HuH-7.5 (cell line): ENCODE data around the gene ARHGEF3.

Experiments
- DNase-seq: peaks from one replicate; pipeline ENCODE4 v3.0.0; 2011; ENCODE audit warnings: low spot score

Gene ARHGEF3

DNA sequence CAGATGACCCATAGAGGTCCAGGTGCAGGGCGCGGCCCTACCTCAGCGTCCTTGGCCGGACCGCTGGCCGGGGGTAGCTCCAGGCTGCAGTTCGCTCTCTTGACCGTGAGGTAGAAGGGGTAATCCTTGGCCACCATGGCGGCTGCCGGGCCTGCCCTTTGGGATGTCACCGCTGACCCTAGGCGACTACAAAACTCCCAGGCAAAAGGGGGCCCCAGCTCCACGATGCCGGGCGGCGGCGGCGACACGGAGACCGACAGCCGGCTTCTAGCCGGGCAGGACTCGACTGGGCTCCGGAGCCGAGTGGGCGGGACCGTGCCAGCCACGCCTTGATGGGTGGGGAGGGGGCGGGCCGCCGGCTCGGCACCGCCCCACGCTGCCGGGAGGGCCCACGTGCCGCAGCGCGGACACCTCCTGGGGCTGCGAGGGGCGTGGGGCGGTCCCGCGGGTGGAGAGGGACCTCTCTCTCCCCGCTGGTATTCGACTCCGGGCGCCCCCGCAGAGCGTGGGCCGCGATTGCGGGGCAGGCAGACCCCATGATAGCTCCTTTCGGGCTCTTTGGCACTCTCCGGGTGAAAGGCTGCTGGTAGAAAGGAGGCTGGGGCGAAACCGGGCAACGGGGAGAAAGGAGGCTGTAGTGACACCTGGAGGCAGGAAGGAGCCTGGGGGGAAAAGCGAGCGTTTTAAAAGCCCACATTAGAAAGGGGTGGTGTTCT lies at the start of gene ARHGEF3:
Gene ARHGEF3, minus strand, starts transcription at position 288 of the 716 bp plus-strand sequence. Its CDS starts 151 bp downstream, at position 137.
- DNase-seq, result peak; percentile 41

- DNase-seq, result no peak
Measured at GRCh38 chr3:56849698-56850097, 47.9 kb upstream of the ARHGEF3 start.

DNA sequence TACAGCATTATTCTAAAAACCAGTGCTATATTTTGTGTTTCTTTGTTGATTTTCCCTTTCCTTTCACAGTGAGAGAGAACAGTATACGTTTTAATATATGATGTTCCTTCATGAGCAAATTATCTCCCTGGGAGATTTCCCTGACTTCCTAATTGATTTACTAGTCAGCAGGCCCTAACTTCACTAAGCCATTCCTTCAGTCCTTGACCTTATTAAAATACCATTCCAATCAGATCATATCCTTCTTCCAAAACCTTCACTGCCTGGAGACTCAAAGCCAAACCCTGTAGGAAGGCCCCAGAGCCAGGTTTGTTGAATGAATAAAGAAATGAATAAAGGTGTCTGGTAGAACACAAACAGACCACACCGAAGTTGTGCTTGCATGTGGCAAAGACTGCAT lies 43.8 kb upstream of the ARHGEF3 start:
- DNase-seq, result no peak

GRCh38 chr3:56844536-56844935 lies 42.8 kb upstream of the ARHGEF3 start:
- no peak for DNase-seq

DNA sequence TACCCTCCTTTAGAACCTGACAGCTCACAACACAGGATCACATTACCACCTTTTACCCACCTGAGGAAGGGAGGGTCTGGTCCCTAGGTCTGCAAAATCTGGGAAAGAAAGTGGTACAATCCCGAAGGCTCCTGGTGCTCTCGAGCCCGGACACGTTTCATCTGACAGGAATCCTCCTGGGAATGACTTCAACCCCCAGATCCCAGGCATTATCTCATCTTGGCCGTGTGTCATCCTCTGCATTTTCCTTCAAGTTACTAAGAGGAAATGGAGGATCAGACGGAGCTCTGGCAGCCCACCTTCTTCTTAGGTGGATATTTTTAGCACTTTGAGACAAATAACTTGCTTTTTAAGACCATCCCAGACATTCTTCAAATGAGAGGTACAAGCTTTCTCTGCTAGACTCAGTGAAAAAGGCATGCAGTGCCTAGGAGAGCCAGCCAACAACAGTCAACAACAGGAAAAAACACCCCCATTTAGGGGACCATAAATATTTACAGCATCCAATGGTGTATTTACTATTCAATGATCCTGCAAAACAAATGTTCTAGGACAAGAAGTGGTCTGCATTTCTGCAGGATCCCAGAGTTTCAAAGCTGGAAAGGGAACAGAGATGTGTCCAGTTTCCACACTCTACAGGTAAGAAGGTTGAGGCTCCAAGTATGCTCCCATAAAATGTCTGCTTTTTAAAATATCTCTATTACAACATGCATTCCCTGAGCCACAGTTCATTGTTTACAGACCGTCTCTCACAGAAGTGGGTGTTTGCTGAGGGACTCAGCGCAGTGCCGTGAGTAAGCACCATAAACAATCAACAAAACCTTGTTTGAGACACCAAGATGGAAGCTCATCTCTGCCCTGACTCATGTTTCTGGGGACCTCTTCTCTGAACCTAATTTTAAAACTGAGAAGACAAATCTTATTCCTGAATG lies 38.3 kb upstream of the ARHGEF3 start:
- DNase-seq, result no peak

GRCh38 chr3:56838448-56838847 lies 36.7 kb upstream of the ARHGEF3 start:
- DNase-seq, result no peak

GRCh38 chr3:56837196-56837955 lies 35.6 kb upstream of the ARHGEF3 start:
- DNase-seq, result no peak

DNA sequence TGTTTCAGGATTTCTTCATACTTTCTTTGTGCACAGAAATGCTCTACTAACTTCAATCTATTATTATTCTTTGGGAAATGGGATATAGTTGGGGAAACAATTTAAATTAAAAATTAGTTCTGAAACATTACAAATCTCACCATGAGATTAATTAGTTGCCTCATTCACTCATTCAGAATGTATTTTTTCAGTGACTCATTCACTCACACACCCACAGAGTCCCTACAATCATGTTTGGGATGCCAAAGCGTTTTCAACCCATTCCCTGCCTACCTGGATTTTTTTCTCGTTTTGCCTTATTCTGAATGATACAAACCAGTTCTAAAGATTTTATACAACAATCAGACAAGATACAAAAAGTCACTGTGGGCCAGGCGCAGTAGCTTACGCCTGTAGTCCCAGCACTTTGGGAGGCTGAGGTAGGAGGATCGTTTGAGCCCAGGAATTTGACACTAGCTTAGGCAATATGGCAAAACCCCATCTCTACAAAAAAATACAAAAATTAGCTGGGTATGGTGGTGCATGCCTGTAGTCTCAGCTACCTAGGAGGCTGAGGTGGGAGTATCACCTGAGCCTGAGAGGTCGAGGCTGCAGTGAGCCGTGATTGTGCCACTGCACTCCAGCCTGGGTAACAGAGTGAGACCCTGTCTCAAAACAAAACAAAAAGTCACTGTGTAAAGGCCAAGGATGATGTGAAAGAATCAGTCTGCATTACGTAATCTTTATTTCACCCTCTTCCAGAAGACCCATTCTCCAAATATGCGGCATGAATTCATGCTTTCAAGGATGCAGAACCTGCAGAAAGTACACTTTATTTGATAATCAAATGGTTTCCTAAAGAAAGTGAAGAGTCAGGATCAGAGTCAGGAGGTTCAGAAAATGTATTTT lies 34.8 kb upstream of the ARHGEF3 start:
- DNase-seq, result no peak

DNA sequence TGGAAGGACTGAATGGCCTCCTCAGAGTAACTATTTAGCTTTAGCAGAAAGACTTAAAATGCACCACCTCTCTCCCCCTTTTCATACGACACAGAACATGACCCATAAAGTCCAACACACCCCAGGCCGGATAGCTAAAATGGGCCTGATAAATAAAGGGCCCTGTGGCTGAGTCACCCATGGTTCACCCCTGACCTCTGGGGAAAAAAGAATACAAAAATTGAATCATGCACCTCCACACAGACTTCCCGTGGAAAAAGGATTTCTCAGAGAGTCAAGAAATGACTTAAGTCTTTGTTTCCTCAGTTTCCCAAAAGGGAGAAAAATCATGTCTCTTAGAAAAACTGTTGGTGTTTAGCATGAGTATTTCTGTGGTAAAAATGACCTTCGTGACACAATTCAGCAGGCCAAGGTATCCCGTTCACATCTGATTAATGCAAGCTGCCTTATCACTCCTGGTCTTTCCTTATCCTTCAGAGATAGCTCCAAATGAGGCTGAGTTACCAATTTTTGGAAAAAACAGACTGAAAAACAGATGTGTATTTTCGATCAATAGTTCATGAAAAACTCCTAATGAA lies 34.0 kb upstream of the ARHGEF3 start:
- no peak for DNase-seq

DNA sequence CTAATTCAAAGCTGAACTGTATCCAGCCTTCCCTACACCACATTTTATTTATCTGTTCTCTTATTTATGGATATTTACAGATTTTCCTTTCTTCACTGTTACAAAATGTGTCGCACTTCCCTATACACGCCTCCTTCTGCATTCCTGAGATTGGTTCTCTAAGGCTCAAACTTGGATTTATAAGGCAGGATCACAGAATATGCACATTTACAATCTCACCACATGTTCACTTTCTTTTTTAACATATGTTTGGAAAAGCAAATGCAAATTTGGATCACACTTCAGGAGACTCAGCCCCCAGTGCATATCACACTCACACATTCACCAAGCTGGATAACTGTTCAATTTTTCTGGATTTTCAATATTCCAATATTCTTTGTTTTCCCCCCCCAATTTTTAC lies 31.8 kb upstream of the ARHGEF3 start:
- DNase-seq, result no peak

DNA sequence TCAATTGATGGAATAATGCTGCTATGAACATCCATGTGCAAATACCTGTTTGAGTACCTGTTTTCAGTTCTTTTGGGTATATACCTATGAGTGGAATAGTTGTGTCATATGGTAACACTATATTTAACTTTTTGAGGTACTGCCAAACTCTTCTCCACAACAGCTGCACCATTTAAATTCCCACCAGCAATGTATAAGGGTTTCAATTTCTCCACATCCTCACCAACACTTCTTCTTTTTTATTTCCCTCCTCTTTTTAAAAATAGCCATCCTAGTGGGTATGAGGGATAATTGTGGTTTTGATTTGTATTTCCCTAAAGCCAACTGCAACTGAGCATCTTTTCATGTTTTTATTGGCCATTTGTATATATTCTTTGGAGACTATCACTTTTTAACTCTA lies 31.3 kb upstream of the ARHGEF3 start:
- DNase-seq, result no peak

GRCh38 chr3:56831572-56831971 lies 29.8 kb upstream of the ARHGEF3 start:
- no peak for DNase-seq

GRCh38 chr3:56830884-56831283 lies 29.1 kb upstream of the ARHGEF3 start:
- DNase-seq, result no peak

- no peak for DNase-seq
Measured at GRCh38 chr3:56829533-56829932, 27.8 kb upstream of the ARHGEF3 start.

GRCh38 chr3:56826831-56827722 lies 25.3 kb upstream of the ARHGEF3 start:
- DNase-seq, result no peak

DNA sequence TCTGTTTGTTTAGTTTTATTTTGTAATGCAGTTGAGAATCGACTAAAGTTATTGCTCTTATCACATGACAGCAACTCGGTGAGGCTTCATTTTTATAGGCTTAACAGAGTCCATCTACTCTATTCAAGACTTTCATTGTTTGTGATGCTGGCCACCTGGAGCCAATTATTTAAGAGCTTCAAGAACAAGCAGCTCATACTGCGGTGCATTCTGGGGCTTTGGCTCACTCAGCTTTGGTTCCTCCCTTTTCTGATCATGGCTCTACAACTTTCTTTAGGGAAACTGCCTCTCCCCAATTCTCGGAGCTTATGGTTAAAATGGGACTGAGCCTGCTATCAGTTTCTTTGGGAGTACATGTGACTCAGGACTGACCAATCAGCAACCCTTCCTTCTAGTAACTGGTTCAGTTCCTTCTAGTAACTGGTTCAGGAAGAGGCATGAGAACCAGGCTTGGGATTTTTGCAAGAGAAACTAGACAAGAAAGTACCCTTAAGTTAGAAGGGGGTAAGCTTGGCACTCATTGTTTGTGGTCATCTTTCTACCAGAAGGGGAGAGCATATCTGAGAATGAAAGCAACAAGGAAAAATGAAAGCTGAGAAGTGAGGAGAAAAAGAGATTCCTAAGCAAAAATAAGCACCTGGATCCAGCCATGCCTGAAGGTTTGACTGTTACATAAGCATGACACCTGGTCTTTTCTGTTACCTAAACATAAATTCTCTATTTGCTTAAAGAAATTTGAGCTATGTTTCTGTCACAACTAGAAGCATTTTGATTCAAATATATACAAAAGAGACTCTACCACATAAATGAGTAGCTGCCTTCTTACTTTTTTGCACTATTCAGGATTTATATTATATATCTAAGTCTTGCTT lies 24.1 kb upstream of the ARHGEF3 start:
- no peak for DNase-seq

DNA sequence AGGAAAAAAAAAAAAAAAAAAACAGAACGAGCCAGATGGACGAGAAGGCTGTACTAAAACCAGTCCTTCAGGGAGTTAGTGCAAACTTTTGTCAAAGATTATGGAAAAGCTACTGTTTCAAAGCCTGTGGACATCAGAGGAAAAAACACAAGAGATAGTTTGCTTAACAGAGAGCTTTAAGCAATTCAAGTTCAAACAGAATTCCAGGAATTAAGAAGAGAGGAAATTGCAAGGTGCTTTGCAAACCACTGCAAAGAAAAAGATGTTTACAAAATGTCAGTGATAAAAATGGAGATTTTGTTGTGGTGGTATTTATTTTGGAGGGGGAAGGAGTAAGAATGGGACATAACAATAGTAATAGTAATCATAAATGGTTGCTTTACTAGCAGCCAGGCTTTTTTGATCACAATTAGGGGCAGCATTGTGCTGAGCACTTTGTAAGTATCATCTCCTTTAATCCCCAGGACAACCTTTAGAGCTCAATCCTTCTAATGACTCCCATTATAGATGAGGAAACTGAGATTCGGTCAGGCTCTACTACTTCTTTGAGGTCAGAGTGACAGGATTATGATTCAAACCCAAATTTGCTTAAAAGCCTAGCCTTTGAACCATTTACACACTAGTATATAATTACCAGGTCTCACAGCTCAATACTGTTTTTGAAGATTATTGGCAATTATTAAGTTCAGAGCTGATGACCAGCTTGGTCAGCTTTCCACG lies 22.4 kb upstream of the ARHGEF3 start:
- no peak for DNase-seq

DNA sequence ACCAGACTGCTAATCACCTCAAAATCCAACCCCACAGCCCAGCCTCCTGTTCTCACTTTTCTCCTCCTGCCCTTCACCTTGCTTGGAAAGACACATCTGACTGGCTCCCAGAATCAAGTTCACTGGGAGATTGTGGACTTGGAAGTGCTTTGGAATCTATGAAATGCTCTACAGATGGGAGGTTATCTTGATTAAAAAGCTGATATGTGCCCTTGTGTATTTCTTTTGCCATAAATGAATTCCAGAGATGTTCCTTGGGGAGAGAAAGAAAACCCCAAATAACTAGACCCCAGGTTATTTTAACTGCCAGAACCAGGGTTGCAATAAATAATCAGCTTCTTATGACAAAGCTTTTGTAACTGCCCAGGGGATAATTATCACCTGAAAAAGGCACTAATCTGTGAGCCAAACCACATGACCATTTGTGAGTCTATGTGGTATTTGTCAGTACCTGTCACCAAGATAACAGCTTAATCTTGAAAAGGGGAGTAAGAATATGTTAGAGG lies 21.7 kb upstream of the ARHGEF3 start:
- no peak for DNase-seq
